Bladder microvascular endothelial cell (primary cell): ENCODE results near the gene OR52E8. TPM values are rescaled to one million over a fixed set of nuclear protein-coding genes. Genes with fewer than 3 reads are reported as not detected.

ENCODE experiments used
- total RNA-seq: library from RNA; depleted of rRNA; stranded (reverse); fragments of >200 nt; gene quantifications from 2 replicates; pipeline ENCODE4 v1.2.3, GENCODE V29; 2014

Gene OR52E8
- not detected in 2 replicates for total RNA-seq

GRCh38 chr11:5857590-5857989, at the start of gene OR52E8:
Gene OR52E8 (minus strand): TSS chr11:5857690. CDS start chr11:5857690, 0 bp downstream.

DNA sequence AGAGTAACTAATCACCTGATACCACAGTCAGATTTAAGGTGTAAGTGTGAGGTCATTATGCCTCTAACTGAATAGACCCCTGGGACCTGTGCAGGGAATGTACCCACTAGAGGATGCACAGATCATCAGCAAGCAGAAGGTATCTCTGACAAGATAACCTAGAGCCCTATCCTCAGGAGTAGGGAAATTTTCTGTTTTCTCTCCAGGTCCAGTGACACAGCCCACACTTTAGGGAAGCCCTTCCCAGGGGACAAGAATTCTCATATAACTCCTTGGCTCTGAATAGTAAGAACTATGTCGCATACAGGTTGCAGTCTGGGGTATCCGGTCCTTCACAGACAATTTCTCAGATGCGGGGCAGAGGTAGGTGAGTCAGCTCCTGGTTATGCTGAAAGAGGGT, 35.4 kb upstream of the OR52E8 start, which contains the start of gene OR52E5:
Gene OR52E5, plus strand, starts transcription at position 301 of the 400 bp plus-strand sequence. CDS start 7,569 bp downstream, outside the sequence.

GRCh38 chr11:5880329-5880728, 22.8 kb upstream of the OR52E8 start, which contains the start of gene OR52E4:
Gene OR52E4 (plus strand): TSS chr11:5880629. CDS start chr11:5884293, 3,664 bp downstream.

GRCh38 chr11:5841797-5842196, 15.7 kb downstream of the OR52E8 start, which contains the start of gene OR52E6:
Gene OR52E6 (minus strand): TSS chr11:5841897. CDS start chr11:5841897, 0 bp downstream.

GRCh38 chr11:5808500-5809121, 48.9 kb downstream of the OR52E8 start, which contains the start of gene OR52N2:
Gene OR52N2 (plus strand): TSS chr11:5808924. CDS start chr11:5820336, 11,412 bp downstream.

Other genes with a start within 250 kb of the OR52E8 start
- gene TRIM34, start 232.7 kb downstream of the OR52E8 start, total RNA-seq = 10.0 and 14.7 TPM in 2 replicates
- 48.6 and 116 TPM in 2 replicates for gene TRIM5, start 172.6 kb downstream of the OR52E8 start, total RNA-seq
- 96.0 and 226 TPM in 2 replicates for gene TRIM22, start 167.9 kb downstream of the OR52E8 start, total RNA-seq
- gene OR56B1, start 121.2 kb downstream of the OR52E8 start, total RNA-seq = not detected in 2 replicates
- gene OR52N4, start 103.4 kb downstream of the OR52E8 start, total RNA-seq = not detected in 2 replicates
- gene OR52N5, start 74.3 kb downstream of the OR52E8 start, total RNA-seq = not detected in 2 replicates
- gene OR52N1, start 66.4 kb downstream of the OR52E8 start, total RNA-seq = not detected in 2 replicates
- not detected in 2 replicates for gene OR52N2, start 48.8 kb downstream of the OR52E8 start, total RNA-seq
- gene OR52E6, start 15.8 kb downstream of the OR52E8 start, total RNA-seq = not detected in 2 replicates
- gene OR52E4, start 22.9 kb upstream of the OR52E8 start, total RNA-seq = not detected in 2 replicates
- not detected in 2 replicates for gene OR52E5, start 35.5 kb upstream of the OR52E8 start, total RNA-seq
- gene OR56A3, start 84.6 kb upstream of the OR52E8 start, total RNA-seq = not detected in 2 replicates
- not detected in 2 replicates for gene OR56A5, start 110.8 kb upstream of the OR52E8 start, total RNA-seq
- not detected in 2 replicates for gene OR52L1, start 129.3 kb upstream of the OR52E8 start, total RNA-seq
- not detected in 2 replicates for gene OR56A4, start 149.3 kb upstream of the OR52E8 start, total RNA-seq
- gene OR56A1, start 173.1 kb upstream of the OR52E8 start, total RNA-seq = not detected in 2 replicates
- not detected in 2 replicates for gene OR56B4, start 250.0 kb upstream of the OR52E8 start, total RNA-seq